GM18517 (cell line): ENCODE measurements around the gene TMF1.

Source experiments
- ATAC-seq: cut with Tn5 transposase; IDR thresholded peaks from one replicate; pipeline ENCODE4 v1.9.1; 2021; ENCODE audit warnings: mild to moderate bottlenecking, moderate library complexity; ENCODE audit not compliant: unreplicated experiment

TMF1 gene

GRCh38 chr3:68977486-68978167 is 74.5 kb downstream of the TMF1 start:
- no peak for ATAC-seq

DNA sequence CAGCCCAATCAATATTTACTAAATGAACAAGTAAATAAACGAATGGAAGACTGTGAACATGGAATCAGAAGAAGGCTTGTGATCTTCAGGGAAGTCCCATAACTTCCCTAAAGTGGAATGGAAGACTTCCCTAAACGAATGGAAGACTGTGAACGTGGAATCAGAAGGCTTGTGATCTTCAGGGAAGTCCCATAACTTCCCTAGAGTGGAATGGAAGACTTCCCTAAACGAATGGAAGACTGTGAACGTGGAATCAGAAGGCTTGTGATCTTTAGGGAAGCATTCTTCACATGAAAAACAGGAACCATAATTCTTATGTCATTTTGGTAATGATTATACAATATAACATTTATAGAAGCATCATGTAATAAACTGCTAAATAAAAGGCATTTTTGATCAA is 77.4 kb downstream of the TMF1 start:
- no peak for ATAC-seq

DNA sequence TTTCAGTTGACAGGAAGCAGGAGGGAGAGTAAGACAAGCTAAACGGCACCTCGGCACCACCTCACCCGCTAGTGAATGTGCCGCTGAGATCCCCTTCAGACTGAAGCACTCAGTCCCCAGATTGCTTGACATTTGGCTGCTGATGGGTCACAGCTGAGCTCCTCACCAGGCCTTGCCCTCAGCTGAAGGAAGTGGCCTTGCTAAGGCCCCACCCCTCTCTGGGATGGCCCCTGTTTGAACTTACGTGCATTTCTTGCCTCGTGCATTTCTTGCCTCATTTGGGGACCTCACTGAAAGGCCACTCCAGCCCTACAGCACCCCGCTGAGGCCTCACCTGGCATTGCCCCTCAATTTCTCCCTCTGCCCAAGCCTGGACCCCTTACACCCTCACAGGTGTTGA is 78.5 kb downstream of the TMF1 start:
- ATAC-seq, result no peak

DNA sequence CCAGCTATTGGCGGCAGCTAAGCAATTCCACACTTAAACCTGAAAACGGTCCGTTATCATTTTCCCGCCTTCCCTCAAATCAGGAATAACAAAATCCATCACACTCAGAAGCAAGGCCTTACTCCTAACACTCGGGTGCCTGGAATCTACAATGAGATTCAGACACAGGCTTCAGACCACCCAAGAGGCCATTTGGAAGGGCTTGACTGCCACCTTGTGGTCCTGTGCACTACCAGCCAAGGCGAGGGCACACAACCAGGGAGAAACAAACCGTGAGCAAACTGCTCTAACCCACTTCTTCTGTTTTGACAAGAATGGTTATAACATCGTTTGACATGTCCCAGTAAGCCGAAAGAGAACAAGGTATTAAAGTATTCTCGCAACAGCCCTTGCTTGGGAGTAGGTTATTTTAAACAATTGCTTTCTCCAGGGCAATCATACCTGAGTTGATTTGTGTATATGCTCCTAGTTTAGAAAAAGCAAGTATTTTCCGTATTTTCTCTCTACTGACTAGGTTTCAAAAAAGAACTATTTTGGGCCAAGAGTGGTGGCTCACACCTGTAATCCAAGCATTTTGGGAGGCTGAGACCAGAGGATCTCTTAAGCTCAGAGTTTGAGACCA is 79.7 kb downstream of the TMF1 start:
- ATAC-seq, result peak; percentile 71
